Activated naive CD4-positive, alpha-beta T cell treated with anti-CD3 and anti-CD28 coated beads, Interleukin-2, amount 50 U/mL, for 72 hours (primary cell): Measurements from ENCODE around the gene SNAP23. TPM values are rescaled to one million over a fixed set of nuclear protein-coding genes. Genes with fewer than 3 reads are reported as not detected.

Experiments
- ATAC-seq, 2 donors: fragments of 150-1000 bp; cut with Tn5 transposase; 2 replicates each; pipeline ENCODE4 v1.10.0; 2021; ENCODE audit warnings: mild to moderate bottlenecking in 2 of 2, moderate library complexity in 2 of 2
- DNase-seq, 2 donors: peaks; one replicate each; pipeline ENCODE4 v3.0.0; 2021 to 2022; ENCODE audit warnings: low spot score in 2 of 2
- H3K27ac Mint-ChIP-seq, 2 donors: one replicate each; pipeline ENCODE4 v1.8.0; 2022; ENCODE audit warnings: mild to moderate bottlenecking in 2 of 2, mixed read lengths in 2 of 2
- H3K36me3 Mint-ChIP-seq, 2 donors: one replicate each; pipeline ENCODE4 v1.8.0; 2022; ENCODE audit warnings: mixed read lengths in 2 of 2
- H3K9me3 Mint-ChIP-seq, 2 donors: one replicate each; pipeline ENCODE4 v1.8.0; 2022; ENCODE audit warnings: mixed read lengths in 2 of 2
- total RNA-seq, 2 donors: library from RNA; stranded (reverse); gene quantifications; one replicate each; pipeline ENCODE4 v1.2.3, GENCODE V29; 2022

SNAP23 gene
- 10 to 100 TPM; 66.7 to 68.6 TPM for total RNA-seq

GRCh38 chr15:42495361-42496212 is at the start of gene SNAP23:
Gene SNAP23, plus strand, starts transcription at chr15:42495634. Its CDS starts 16,213 bp downstream, at chr15:42511847.
- peak; percentile 97 to 98 for ATAC-seq
- DNase-seq, result peak; percentile 80 to 90
- no peaks in the 10 kb centered on the region for H3K9me3 Mint-ChIP-seq
- peak within 1 kb of the TSS; percentile 87 to 97 for H3K27ac Mint-ChIP-seq
- H3K36me3 Mint-ChIP-seq, result peaks cover 18 to 20% of the 10 kb centered on the region in 2 donors

GRCh38 chr15:42447599-42447998 is 47.8 kb upstream of the SNAP23 start:
- no peak for ATAC-seq
- H3K36me3 Mint-ChIP-seq, result peaks cover 13 to 17% of the 10 kb centered on the region in 2 donors
- H3K9me3 Mint-ChIP-seq, result no peaks in the 10 kb centered on the region

GRCh38 chr15:42448281-42448680 is 47.2 kb upstream of the SNAP23 start:
- Mint-ChIP-seq H3K36me3 (peaks cover 13 to 17% of the 10 kb centered on the region in 2 donors), H3K27ac (no peak overlapping the region), H3K9me3 (no peaks in the 10 kb centered on the region)
- ATAC-seq (no peak), DNase-seq (no peak)

More at GRCh38 chr15:42447599-42447998, 47.8 kb upstream of the SNAP23 start:
- no peak overlapping the region for H3K27ac Mint-ChIP-seq
- DNase-seq, result no peak

GRCh38 chr15:42449770-42450424 is 45.5 kb upstream of the SNAP23 start:
- peak overlapping the region in 1 of 2 donors; percentile 34 for H3K27ac Mint-ChIP-seq
- no peaks in the 10 kb centered on the region for H3K9me3 Mint-ChIP-seq
- DNase-seq (no peak), ATAC-seq (no peak)
- H3K36me3 Mint-ChIP-seq, result peaks cover 13 to 17% of the 10 kb centered on the region in 2 donors

- H3K27ac Mint-ChIP-seq, result no peak overlapping the region
- H3K9me3 Mint-ChIP-seq, result no peaks in the 10 kb centered on the region
- peaks cover 13 to 14% of the 10 kb centered on the region in 2 donors for H3K36me3 Mint-ChIP-seq
- ATAC-seq (no peak), DNase-seq (no peak)
These were observed 45.0 kb upstream of the SNAP23 start for GRCh38 chr15:42450425-42450790.

- no peak for DNase-seq
- peaks cover 6 to 13% of the 10 kb centered on the region in 2 donors for H3K36me3 Mint-ChIP-seq
- no peak overlapping the region for H3K27ac Mint-ChIP-seq
- no peaks in the 10 kb centered on the region for H3K9me3 Mint-ChIP-seq
- ATAC-seq, result no peak
These were observed 41.6 kb upstream of the SNAP23 start for GRCh38 chr15:42453826-42454225.

GRCh38 chr15:42456531-42456930 is 38.9 kb upstream of the SNAP23 start:
- DNase-seq, result no peak
- ATAC-seq, result no peak
- H3K9me3 Mint-ChIP-seq, result no peaks in the 10 kb centered on the region
- peaks cover 3% of the 10 kb centered on the region in 2 donors for H3K36me3 Mint-ChIP-seq
- H3K27ac Mint-ChIP-seq, result peak overlapping the region in 1 of 2 donors; percentile 14

GRCh38 chr15:42456971-42457370 is 38.5 kb upstream of the SNAP23 start:
- DNase-seq (no peak), ATAC-seq (no peak)
- Mint-ChIP-seq H3K9me3 (no peaks in the 10 kb centered on the region), H3K27ac (peak overlapping the region in 1 of 2 donors; percentile 14), H3K36me3 (no peaks in the 10 kb centered on the region)

GRCh38 chr15:42457445-42458442 is 37.7 kb upstream of the SNAP23 start:
- no peaks in the 10 kb centered on the region for H3K36me3 Mint-ChIP-seq
- H3K9me3 Mint-ChIP-seq, result no peaks in the 10 kb centered on the region
- ATAC-seq (no peak), DNase-seq (no peak)
- H3K27ac Mint-ChIP-seq, result peak overlapping the region; percentile 13 to 14

- no peaks in the 10 kb centered on the region for H3K9me3 Mint-ChIP-seq
These were observed 34.2 kb upstream of the SNAP23 start for GRCh38 chr15:42461261-42461660.

GRCh38 chr15:42465520-42466259 is 29.7 kb upstream of the SNAP23 start:
- DNase-seq (no peak), ATAC-seq (no peak)
- Mint-ChIP-seq H3K9me3 (no peaks in the 10 kb centered on the region), H3K36me3 (peaks cover 0 to 6% of the 10 kb centered on the region in 2 donors), H3K27ac (no peak overlapping the region)

More at GRCh38 chr15:42461261-42461660, 34.2 kb upstream of the SNAP23 start:
- Mint-ChIP-seq H3K36me3 (peaks cover 0 to 6% of the 10 kb centered on the region in 2 donors), H3K27ac (no peak overlapping the region)
- no peak for DNase-seq
- ATAC-seq, result no peak

GRCh38 chr15:42471002-42471401 is 24.4 kb upstream of the SNAP23 start:
- DNase-seq (no peak), ATAC-seq (no peak)
- Mint-ChIP-seq H3K9me3 (no peaks in the 10 kb centered on the region), H3K36me3 (peaks cover 5 to 6% of the 10 kb centered on the region in 2 donors), H3K27ac (peak overlapping the region in 1 of 2 donors; percentile 35)

- peak overlapping the region in 1 of 2 donors; percentile 53 for H3K27ac Mint-ChIP-seq
- H3K36me3 Mint-ChIP-seq, result peaks cover 5 to 6% of the 10 kb centered on the region in 2 donors
- no peak for ATAC-seq
- no peaks in the 10 kb centered on the region for H3K9me3 Mint-ChIP-seq
- no peak for DNase-seq
These were observed 20.6 kb upstream of the SNAP23 start for GRCh38 chr15:42474827-42475226.

- H3K36me3 Mint-ChIP-seq, result peaks cover 10 to 23% of the 10 kb centered on the region in 2 donors
- no peak for ATAC-seq
- H3K27ac Mint-ChIP-seq, result no peak overlapping the region
- peaks cover 0 to 3% of the 10 kb centered on the region in 2 donors for H3K9me3 Mint-ChIP-seq
- no peak for DNase-seq
These were observed 12.7 kb upstream of the SNAP23 start for GRCh38 chr15:42482701-42483100.

GRCh38 chr15:42483677-42484076 is 11.8 kb upstream of the SNAP23 start:
- no peak overlapping the region for H3K27ac Mint-ChIP-seq
- H3K9me3 Mint-ChIP-seq, result peaks cover 0 to 3% of the 10 kb centered on the region in 2 donors
- peaks cover 10 to 25% of the 10 kb centered on the region in 2 donors for H3K36me3 Mint-ChIP-seq
- DNase-seq (no peak), ATAC-seq (peak in 1 of 2 donors; percentile 44)

- Mint-ChIP-seq H3K27ac (peak overlapping the region; percentile 98 to 100), H3K36me3 (peaks cover 16 to 21% of the 10 kb centered on the region in 2 donors), H3K9me3 (no peaks in the 10 kb centered on the region)
- ATAC-seq, result no peak
- DNase-seq, result no peak
These were observed 5.2 kb upstream of the SNAP23 start for GRCh38 chr15:42490291-42490670.
